ENCODE results near the gene DPAGT1.
"Not testable (repeated sequence)": the region's sequence is repeated elsewhere in the genome, so short reads cannot be mapped to it uniquely, and the experiment has no call there.

DPAGT1 gene

DNA sequence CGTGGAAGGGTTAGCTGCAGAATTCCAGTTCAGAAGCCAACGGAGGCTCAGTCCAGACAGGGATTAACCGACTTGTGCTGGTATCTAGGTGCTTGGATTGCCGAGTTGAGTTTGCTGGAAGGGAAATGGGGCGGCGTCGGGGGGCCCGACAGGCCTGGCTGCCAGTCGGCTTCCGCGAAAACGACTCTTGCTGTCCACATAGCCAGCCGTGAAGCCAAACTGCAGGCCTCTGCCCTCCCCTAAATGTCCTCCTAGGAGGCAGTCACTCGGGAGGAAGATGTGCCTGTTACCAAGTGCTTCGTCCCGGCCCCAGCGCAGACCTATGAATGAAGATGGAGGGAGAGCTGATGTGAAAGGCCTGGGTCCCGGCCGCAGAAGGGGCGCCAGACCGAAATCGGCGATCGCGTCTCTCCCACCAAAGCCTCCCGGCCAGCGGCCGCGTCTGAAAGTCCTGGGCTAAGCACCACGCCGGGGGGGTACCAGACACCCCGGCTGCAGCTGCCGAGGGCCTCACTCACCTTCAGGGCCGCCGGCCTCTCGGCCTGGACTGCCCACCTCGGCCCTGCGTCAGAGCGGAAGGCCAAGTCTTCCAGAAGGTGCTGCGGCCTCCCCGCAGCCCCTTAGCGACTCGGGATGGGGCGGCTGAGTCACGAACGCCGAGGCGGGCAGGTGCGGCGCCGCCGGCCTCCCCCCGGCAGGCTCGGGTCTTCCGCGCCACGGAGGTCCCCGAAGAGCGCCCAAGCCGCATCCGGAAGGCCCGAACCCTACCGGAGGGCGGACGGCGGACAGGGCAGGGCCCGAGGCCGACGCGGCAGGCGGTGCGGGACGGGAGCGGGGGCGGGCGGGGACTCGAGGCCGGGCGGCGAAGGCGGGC, 7.5 kb downstream of the DPAGT1 start:
- DNase-seq (ENCODE audit: low spot score): peak; percentile 32

DNA sequence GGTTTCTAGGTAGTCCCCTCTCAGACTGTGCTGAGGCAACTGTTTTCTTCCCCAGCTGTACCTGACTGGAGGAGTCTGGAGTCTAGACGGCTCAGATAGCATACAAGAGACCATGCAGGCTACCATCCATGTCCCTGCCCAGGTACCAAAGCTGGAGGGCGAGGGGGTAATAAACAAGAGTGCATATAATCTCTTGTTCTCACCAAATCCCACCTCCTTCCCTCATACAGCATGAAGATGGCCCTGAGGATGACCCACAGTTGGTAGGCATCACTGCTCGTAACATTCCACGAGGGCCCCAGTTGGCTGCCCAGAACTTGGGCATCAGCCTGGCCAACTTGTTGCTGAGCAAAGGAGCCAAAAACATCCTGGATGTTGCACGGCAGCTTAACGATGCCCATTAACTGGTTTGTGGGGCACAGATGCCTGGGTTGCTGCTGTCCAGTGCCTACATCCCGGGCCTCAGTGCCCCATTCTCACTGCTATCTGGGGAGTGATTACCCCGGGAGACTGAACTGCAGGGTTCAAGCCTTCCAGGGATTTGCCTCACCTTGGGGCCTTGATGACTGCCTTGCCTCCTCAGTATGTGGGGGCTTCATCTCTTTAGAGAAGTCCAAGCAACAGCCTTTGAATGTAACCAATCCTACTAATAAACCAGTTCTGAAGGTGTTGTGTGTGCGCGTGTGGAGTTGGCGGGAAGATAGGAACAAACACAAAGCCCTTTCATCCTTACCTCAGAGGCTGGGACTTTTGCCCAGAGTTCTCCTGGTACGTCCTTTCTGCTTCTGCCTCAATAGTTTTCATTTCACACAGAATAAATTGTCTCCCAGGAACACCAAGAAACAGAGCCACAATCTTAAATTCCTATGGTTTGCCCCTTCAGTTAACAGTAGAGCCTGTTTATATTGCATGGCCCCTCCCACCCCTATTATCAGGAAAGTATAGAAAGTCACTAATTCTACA, 8.5 kb downstream of the DPAGT1 start:
- no peak for DNase-seq (ENCODE audit: low spot score)

DNA sequence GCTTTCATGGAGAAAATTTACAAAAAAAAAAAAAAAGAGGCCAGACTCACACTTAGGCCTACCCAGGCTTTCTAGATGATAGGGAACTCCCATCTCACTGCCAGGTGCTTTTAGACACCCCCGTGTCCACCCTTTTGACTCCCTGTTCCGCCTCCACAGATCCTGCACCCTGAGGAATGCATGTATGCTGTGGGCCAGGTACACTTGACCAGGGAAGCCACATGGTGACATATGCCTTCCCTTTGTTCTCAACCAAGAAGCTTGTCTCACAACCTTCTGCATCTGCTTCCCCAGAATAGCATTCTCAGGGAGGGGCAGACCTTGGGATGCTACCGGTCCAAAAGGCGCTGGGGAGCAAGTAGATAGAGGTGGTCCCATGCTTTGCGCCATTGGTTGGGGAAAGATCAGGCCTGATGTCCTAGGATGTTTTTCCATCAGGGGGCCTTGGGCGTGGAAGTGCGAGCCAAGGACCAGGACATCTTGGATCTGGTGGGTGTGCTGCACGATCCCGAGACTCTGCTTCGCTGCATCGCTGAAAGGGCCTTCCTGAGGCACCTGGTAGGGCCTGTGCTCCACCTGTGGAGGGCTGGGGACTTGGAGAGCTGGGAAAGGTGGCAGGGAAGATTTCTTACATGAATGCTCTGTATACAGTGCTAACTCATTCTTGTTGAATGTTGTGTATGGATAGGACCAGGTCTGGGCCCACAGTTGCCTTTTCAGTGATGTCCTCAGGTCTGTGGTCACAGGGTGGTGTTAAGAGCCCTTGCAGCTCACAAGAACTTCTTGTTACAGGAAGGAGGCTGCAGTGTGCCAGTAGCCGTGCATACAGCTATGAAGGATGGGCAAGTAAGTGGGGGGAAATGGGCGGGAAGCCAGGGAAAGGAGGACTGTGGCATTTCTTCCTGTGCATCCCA, 9.4 kb downstream of the DPAGT1 start:
- DNase-seq (ENCODE audit: low spot score): no peak

DNA sequence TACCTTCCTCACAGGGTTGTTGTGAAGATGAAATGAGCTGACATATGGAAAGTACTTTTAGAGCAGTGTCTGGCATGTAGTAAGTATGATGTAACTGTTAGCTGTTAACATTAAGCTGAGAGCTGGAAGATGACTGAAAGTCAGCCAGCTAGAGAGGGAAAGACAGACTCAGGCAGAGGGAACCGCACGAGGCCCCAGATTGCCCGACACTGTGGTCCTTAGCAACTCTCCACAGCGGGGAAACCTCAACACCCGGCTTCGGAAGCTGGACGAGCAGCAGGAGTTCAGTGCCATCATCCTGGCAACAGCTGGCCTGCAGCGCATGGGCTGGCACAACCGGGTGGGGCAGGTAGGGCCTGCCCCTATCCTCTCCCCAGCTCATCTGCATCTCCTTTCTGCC, 10.5 kb downstream of the DPAGT1 start:
- DNase-seq (ENCODE audit: low spot score): no peak

DNA sequence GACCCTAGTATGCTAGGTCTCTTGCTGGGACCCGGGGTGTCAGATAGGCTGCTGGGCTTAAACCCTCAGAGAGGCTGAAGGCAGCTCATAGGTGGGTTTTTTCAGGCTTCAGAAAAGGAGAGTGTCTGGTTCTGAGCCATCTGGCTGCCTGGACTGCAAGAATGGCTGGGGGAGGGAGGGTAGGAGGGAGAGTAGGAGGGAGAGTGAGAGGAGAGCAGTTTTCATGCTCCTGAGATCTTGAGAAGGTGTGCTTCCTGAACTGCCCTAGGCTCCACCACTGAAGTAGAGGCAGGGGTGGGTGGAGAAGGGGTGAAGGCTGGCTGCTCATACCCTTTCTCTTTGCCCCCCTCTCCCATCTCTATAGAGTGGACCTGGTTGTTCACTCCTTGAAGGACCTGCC, 12.3 kb downstream of the DPAGT1 start:
- no peak for DNase-seq (ENCODE audit: low spot score)

DNA sequence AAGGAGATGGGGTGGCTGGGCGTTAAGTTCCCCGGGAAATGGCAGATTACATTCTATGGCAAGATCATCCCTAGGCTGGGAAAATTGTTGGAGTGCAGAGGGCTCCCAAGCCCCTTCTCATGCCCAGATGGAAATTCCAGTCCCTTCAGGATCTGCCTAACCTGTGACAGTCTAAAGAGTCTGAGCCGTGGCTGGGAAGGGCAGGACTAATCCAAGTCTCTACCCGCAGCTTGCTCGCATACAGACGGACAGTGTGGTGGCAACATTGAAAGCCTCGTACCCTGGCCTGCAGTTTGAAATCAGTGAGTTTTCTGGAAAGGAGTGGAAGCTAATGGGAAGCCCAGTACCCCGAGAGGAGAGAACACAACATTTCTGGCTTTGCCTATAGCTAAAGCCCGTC, 13.2 kb downstream of the DPAGT1 start:
- no peak for DNase-seq (ENCODE audit: low spot score)

DNA sequence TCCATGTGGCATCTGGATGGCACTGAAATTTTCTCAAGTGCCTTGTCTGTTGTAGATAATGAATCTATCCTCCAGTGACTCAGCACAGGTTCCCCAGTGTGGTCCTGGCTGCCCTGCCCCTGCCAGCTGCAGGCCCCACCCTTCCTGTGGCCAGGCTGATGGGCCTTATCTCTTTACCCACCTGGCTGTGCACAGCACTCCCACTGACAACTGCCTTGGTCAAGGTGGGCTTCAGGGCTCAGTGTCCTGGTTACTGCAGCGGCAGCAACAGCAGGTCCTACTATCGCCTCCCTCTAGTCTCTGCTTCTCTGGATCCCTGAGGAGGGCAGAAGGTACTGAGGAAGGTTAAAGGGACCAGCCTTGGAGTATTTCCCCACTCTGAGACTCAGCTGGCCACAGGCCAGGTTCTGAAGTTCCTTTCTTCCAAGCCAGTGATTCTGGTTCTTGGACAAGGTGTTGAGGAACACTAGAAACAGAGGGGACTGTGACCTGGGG, 13.9 kb downstream of the DPAGT1 start:
- no peak for DNase-seq (ENCODE audit: low spot score)

DNA sequence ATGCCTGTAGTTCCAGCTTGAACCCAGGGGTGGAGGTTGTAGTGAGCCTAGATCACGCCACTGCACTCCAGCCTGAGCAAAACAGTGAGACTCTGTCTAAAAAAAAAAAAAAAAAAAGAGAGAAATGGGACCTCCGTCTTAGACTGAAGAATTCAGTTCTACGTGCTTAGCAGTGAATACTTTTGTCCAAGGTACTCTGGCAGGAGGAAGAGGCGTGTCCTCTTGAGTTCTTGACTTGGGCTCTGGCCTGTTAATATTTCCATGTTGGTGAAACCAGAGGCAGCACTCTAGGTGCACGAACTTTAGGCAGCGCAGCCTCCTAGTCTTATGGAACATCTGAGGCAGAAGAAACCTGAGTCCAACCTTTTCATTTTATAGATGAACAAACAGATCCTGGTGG, 14.5 kb downstream of the DPAGT1 start:
- DNase-seq (ENCODE audit: low spot score): no peak

DNA sequence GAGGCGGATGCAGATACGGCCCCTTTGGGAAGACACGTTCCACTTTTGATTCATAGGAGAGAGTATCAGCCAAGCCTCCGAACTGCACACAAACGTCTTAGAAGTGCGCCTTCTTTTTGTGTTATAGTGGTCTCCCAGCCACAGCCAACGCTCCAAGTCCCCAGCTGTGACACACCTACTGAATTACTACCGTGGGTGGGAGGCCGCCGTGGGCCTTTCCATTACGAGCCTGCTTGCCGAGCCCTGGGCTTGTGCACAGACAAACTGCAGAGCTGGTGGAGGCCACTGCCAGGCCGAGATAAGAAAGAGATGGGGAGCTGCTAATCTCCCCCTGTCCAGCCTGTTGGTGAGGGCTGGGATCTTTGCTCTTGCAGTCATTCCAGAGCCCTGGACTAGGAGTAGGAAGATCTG, 16.2 kb downstream of the DPAGT1 start:
- DNase-seq (ENCODE audit: low spot score): no peak

DNA sequence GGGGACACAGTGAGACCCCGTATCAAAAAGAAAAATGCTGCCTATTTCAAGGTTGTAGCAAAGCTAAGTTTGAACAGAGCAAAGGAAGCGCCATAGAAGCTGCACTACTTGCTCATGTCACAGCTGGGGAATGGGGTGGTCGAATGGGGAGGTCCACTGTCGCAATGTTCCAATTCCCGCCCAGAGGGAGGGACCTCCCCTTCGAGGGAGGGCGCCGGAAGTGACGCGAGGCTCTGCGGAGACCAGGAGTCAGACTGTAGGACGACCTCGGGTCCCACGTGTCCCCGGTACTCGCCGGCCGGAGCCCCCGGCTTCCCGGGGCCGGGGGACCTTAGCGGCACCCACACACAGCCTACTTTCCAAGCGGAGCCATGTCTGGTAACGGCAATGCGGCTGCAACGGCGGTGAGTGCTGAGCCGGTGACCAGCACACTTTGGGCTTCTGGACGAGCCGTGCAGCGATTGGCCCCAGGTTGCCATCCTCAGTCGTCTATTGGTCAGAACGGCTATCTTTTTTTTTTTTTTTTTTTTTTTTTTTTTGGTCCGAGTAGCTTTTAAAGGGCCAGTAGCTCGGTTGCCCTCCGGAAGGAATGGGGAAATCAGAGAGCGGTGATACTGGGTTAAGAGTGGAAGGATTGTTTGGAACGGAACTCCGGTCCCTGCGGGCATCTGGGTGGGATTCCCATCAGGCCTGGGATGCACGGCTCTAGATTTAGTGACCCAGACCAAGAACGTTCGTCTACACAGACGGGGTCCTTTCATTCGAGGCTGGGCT, 16.8 kb downstream of the DPAGT1 start, which contains the start of gene HMBS:
HMBS (plus strand) TSS at position 219 of the 774 bp plus-strand sequence; CDS start at position 372, 153 bp downstream.
- DNase-seq (ENCODE audit: low spot score): peak; percentile 91

DNA sequence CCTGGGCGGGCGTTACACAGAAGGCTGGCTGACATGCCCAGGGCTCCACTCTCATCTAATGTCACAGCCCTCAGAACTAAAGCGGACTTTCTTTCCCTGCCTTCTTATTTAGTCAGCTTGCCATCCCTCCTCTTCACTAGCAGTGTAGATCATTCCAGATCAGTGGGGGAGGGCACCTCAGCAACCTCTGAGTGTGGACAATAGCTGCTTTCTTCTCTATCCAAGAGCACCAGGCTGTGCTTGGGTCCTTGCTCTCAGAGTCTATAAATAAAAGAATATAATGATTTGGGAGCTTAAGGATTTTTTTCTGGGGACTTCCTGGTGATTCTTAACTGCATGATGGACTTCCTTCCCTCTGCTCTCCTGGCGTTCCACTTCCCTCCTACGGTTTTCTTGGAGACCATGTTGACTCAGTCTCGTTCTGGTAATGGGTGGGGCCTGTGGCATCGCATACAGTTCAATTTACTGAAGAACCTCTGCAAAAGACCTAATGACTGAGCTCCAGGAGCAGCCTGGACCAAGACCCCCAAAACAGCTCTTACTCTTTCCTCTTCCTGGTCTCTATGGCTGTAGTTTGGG, 19.9 kb downstream of the DPAGT1 start:
- DNase-seq (ENCODE audit: low spot score): no peak

DNA sequence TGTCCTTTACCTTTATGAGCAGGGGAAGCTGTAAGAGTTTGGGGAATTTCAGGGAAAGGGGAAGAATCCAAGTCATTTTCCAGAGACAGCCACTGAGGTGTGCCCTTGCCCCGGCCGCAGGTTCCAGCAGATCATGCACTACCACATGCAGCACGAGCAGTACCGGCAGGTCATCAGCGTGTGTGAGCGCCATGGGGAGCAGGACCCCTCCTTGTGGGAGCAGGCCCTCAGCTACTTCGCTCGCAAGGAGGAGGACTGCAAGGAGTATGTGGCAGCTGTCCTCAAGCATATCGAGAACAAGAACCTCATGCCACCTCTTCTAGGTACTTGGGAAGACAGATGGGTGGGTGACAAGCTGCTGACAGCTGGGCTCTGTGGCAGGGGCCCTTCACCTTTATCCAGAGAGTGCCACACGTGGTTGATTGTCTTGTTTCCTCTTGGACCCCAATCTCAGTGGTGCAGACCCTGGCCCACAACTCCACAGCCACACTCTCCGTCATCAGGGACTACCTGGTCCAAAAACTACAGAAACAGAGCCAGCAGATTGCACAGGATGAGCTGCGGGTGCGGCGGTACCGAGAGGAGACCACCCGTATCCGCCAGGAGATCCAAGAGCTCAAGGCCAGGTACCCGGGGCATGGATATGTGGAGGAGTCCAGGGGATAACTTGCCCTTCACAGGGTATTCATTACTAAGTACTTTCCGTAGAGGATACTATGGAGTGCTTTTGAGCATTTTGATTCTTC, 22.8 kb downstream of the DPAGT1 start:
- DNase-seq (ENCODE audit: low spot score): no peak

DNA sequence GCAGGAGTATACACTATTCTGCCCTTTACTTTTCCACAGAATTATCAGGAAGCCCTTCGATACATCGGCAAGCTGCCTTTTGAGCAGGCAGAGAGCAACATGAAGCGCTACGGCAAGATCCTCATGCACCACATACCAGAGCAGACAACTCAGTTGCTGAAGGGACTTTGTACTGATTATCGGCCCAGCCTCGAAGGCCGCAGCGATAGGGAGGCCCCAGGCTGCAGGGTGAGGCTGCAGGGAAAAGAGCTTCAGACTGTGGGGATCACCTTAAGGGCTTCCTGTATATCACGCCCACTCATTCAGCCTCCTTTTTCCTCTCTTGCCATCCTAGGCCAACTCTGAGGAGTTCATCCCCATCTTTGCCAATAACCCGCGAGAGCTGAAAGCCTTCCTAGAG, 23.8 kb downstream of the DPAGT1 start:
- DNase-seq (ENCODE audit: low spot score): no peak

DNA sequence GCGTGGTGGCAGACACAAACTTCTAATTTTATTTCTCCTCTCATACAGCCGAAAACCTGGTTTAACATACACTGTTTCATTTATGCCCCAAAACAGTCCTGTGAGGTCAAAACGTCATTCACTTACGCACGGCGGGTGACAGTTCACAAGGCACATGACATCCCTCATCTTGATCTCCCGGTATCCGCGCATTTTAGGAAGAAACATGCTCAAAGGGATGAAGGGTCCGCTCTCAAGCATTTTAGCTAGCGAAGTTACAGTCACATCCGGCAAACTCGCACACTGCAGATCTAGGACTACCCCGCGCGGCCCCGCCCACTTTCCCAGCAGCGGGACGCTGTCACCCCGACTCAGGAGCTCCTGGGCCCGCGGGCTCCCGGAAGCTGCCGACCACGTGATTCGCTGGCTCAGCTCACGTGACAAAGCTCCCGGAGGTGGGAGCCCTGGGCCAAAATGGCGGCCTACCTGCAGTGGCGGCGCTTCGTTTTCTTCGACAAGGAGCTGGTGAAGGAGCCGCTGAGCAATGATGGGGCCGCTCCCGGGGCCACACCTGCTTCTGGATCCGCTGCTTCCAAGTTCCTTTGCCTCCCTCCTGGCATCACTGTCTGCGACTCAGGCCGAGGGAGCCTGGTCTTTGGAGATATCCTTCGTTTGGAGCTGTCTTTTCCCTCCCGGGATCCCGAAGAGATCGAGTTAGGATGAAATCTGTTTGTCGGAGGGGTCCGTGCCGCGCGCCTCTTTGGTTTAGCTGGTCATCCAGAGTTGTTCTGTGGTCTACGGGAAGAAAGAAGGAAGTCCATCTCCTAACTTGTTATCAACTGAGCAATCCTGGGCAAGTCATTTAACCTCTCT, 34.1 kb downstream of the DPAGT1 start, which contains the start of gene VPS11:
VPS11 (plus strand) TSS at position 448 of the 852 bp plus-strand sequence; CDS start at position 454, 6 bp downstream.
- peak; percentile 96 for DNase-seq (ENCODE audit: low spot score)

DNA sequence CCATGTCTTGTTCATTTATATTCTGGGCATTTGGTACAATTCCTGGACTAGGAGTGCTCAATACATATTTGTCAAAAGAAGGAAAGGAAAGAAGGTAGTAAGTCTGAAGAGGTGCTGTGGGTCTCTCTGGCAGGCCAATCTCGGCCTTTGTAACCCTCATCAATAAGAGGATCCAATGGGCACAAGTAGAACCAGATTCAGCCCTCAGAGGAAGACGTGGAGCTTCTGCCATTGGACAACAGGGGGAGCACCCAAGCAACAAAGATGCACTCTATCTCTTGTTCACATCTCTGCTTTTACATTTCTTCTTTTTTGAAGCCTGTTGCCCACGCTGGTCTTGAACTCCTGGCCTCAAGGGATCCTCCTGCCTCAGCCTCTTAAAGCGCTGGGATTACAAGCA, 36.3 kb downstream of the DPAGT1 start:
- peak; percentile 61 for DNase-seq (ENCODE audit: low spot score)

DNA sequence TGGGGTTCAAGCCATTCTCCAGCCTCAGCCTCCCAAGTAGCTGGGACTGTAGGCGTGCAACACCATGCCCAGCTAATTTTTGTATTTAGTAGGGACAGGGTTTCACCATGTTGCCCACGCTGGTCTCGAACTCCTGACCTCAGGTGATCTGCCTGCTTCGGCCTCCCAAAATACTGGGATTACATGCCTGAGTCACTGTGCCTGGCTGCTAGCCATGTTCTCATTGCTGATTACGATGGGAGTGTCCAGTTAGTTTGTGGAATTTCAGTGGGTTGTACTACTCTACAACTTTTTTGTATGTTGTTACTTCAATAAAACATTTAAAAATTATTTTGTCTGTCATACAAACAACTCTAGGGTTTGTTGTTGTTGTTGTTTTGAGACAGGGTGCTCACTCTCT, 38.9 kb downstream of the DPAGT1 start:
- no peak for DNase-seq (ENCODE audit: low spot score)

DNA sequence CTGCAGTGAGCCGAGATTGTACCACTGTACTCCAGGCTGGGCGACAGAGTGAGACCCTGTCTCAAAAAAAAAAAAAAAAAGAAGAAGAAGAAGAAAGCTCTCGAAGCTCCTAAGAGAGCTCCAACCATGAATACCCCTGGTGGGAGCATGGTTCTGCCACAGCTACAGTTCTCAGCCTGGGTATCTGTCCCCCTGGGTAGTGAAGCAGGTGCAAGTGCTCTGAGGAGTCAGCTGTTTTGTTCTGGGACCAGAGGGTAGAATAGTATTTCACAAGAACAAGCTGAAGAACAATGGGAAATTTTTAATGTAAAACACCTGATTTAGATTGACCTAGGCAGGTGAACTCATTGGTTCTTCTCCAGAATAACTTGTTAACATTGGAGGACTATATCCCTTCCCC, 40.4 kb downstream of the DPAGT1 start:
- no peak for DNase-seq (ENCODE audit: low spot score)

DNA sequence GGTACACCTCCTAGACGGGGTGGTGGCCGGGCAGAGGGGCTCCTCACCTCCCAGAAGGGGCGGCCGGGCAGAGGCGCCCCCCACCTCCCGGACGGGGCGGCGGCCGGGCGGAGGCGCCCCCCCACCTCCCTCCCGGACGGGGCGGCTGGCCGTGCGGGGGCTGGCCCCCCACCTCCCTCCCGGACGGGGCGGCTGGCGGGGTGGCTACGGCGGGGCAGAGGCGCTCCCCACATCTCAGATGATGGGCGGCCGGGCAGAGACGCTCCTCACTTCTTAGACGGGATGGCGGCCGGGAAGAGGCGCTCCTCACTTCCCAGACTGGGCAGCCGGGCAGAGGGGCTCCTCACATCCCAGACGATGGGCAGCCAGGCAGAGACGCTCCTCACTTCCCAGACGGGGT, 42.5 kb downstream of the DPAGT1 start:
- DNase-seq (ENCODE audit: low spot score): not testable (repeated sequence)
